Suppressor macrophage treated with lipopolysaccharide for 1 hour (primary cell): ENCODE results near the gene GZMA.
"Not testable (repeated sequence)": the region's sequence is repeated elsewhere in the genome, so short reads cannot be mapped to it uniquely, and the experiment has no call there.

Experiments
- DNase-seq, 3 donors: peaks; one replicate each; pipeline ENCODE4 v3.0.0-alpha.2; 2020 to 2022

Gene GZMA

DNA sequence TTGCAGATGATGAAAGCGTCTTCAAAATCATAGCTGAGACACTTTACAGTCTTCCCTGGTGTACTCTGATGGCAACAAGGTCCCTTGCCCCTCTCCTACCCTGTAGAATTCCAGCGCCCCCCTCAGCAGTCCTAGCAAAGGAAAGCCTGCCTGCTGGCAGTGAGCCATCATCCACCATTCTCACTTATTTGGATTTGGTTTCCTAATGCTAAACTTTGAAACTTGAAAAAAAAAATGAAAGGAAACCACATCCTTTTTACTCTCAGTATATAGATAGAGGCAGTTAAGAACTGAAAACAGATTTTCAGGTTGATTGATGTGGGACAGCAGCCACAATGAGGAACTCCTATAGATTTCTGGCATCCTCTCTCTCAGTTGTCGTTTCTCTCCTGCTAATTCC, at the start of gene GZMA:
Gene GZMA, plus strand, starts transcription at position 299 of the 400 bp plus-strand sequence. Its CDS starts 37 bp downstream, at position 336.
- DNase-seq: no peak

GRCh38 chr5:55055183-55055582, 47.3 kb upstream of the GZMA start:
- no peak for DNase-seq

- DNase-seq: no peak
Measured at GRCh38 chr5:55062039-55062779, 40.2 kb upstream of the GZMA start.

- DNase-seq: no peak
Measured at GRCh38 chr5:55063220-55063863, 39.1 kb upstream of the GZMA start.

- DNase-seq: no peak
Measured at GRCh38 chr5:55063899-55064298, 38.5 kb upstream of the GZMA start.

GRCh38 chr5:55064523-55064922, 37.9 kb upstream of the GZMA start:
- no peak for DNase-seq

DNA sequence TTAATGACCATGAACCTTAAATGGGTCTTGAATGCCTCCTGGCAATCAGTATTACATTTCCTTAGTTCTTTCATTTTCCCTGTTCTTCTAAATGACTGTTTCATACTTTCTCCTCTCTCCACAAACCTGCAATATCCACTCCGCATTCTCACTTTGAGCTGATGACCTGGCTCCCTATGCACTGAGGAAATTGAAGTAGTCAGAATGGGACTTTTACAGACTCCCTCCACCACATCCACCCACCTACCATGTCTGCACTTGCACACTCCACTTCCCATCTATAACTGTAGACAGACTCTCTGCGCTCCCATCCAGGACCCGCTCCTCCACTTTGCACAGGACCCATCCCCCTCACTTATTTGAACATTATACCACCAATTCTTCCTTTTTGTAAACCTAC, 36.2 kb upstream of the GZMA start:
- no peak for DNase-seq

DNA sequence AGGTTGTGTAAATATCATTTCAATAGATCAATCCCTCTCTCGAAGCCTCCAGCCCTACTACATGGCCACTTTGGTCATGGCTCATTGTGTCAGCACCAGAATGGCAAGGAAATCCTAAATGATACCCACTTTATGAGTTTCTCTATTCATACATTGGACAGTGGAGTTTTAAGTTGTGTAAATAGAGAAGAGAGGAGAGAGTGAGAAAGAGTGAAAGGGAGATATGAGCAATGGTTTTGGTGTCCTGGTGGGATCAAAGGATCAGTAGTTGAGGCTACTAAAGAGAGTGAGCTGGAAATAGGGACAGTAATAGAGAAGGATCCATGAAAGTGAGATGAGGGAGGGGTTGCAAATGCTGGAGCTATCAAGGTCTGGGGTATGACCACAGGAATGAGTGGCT, 31.5 kb upstream of the GZMA start:
- DNase-seq: no peak

DNA sequence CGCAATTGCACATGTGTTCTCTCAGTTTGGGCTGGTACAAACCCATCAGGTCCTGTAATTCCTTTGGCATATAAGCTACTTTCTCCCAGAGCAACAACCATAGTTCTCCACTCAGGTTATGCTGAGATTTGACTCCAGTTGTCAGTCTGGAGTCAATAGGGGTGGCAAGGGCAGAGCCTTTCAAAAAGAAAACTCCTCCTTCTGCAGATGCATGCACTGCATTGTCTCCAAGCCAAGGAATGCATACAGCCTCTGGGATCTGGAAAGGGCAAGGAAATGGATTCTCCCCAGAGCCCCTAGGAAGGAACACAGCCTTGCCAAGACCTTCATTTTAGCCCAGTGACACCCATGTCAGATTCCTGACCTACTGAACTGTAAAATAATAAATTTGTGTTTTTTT, 31.0 kb upstream of the GZMA start:
- DNase-seq: no peak

DNA sequence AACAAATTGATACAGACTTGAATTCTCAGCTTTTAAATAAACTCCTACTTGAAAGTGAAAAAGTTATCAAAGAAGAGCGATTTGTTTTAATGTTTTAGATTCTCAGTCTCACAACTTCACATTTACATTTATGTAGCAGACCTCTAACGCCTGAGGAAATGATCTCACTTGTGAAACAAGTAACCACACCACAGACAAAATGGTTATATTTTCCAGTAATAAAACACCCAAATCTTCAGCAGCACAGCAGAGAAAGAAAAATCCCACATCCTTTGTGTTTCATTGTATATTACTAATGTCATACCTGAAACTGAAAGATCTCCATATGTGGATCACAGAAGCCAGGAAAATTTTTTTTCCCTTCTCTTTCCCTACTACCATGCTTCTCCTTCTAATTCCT, 29.8 kb upstream of the GZMA start:
- DNase-seq: no peak

- no peak for DNase-seq
Measured at GRCh38 chr5:55073211-55073610, 29.2 kb upstream of the GZMA start.

GRCh38 chr5:55081541-55081940, 20.9 kb upstream of the GZMA start:
- DNase-seq: no peak

GRCh38 chr5:55089301-55089700, 13.1 kb upstream of the GZMA start:
- DNase-seq: not testable (repeated sequence)

- DNase-seq: not testable (repeated sequence)
Measured at GRCh38 chr5:55091011-55091410, 11.4 kb upstream of the GZMA start.

GRCh38 chr5:55096182-55096581, 6.3 kb upstream of the GZMA start:
- no peak for DNase-seq

- no peak for DNase-seq
Measured at GRCh38 chr5:55096861-55097260, 5.6 kb upstream of the GZMA start.

DNA sequence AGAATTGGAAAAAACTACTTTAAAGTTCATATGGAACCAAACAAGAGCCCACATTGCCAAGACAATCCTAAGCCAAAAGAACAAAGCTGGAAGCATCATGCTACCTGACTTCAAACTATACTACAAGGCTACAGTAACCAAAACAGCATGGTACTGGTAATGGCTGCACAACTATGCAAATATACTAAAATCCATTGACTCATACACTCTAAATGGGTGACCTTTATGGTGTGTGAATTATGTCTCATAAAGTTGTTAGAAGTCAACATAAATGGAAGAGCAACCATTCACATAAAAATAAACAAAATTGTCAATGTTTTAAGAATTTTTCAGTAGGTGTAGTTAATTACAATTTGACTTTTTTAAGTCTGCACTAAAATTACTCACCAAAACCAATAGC, 1.3 kb upstream of the GZMA start:
- not testable (repeated sequence) for DNase-seq

DNA sequence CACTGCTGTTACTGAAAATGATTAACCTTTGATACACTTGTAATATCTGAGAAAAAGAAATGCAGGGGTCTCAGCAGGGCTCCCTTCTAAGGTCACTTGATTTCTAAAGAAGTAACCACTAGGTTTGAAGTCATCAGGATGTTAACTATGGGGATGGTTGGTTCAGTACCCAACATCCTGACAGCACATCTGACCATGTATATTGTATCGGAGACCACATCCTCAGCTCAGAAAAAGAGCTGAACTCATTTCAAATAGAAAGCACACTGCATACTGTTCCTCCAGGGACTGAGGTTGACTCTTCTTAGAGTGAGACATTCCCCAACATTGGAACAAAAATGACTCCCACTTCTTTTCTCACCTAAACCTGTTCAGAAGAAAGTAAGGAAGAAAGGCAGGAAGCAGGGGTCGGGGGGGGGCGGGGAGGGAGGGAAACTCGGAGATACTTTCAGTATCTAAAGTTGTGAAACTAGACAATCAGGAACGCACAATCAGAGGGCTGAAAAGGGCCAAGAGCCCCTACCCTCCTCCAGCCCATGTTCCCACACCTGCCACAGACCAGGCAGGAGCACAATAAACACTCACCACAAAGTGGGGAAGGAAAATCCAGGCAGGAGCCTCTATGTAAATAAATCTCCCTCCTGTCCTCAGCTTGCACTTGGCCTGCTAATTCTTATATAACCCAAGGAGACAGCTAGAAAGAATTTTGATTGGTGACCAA, 730 bp upstream of the GZMA start:
- no peak for DNase-seq

- no peak for DNase-seq
Measured at GRCh38 chr5:55104036-55104772, 1.8 kb downstream of the GZMA start.

DNA sequence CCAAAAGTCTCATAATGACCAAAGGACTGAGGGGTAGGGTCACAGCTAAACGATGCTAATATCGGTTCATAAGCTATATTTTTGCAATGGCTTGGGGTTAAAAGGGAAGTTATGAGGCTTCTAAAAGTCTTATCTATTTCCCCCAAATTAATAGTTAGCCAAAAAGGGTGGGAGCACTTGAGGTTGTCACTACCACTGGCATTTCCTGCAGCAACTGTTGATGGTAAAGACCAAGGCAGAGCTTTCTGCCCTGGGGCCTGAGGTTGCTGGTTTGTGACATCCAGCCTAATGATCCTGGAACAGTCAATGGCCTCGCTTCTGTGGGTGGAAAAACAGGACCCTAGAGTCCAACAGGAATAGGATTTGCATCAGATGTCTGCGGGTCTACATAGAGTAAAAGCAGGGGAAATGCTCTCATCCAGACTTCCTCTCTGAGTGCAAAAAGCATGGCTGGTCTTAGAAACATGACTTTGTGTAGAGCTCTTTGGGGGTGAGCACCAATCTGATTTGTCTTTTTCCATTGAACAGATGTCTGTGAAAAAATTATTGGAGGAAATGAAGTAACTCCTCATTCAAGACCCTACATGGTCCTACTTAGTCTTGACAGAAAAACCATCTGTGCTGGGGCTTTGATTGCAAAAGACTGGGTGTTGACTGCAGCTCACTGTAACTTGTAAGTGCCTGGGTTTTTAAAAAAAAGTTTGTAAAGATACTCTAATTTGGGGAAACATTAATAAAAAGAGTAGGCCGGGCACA, 2.7 kb downstream of the GZMA start:
- no peak for DNase-seq

DNA sequence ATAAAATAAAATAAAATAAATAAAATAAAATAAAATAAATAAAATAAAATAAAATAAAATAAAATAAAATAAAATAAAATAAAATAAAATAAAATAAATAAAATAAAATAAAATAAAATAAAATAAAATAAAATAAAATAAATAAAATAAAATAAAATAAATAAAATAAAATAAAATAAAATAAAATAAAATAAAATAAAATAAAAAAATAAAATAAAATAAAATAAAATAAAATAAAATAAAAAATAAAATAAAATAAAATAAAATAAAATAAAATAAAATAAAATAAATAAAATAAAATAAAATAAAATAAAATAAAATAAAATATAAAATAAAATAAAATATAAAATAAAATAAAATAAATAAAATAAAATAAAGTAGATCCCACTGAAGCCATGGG, 3.5 kb downstream of the GZMA start:
- not testable (repeated sequence) for DNase-seq

- DNase-seq: no peak
Measured at GRCh38 chr5:55108661-55109060, 6.2 kb downstream of the GZMA start.

GRCh38 chr5:55110217-55110616, 7.8 kb downstream of the GZMA start:
- no peak for DNase-seq
